ENCODE data around the gene TACC3. TPM values are rescaled to one million over a fixed set of nuclear protein-coding genes. Genes with fewer than 3 reads are reported as not detected.

Gene TACC3
- total and polyA plus RNA-seq, 2 of the 8 experiments (the other 6 are each of a cell fraction or from before 2014, with no cell fraction given), result 73.8 to 148 TPM

- TF ChIP-seq CBX5 (IDR thresholded peaks at IDR 0.05; ENCODE audit: low read depth, low read length) (no peak), RXRA (IDR thresholded peaks at IDR 0.05; ENCODE audit: insufficient read depth, low read depth, low read length) (no peak), GTF2F1 (IDR thresholded peaks at IDR 0.05; ENCODE audit: borderline replicate concordance, low read depth, low read length) (no peak), RFX5 (IDR thresholded peaks at IDR 0.05; ENCODE audit: borderline replicate concordance, low read depth, low read length) (no peak), ZNF274 (IDR thresholded peaks at IDR 0.05; ENCODE audit: borderline replicate concordance, extremely low read depth, low read length) (no peak)
Observed at GRCh38 chr4:1787411-1788077, 66.2 kb downstream of the TACC3 start (continued).
